ENCODE measurements around the gene FBXO17. TPM values are rescaled to one million over a fixed set of nuclear protein-coding genes. Genes with fewer than 3 reads are reported as not detected.

The FBXO17 gene
- total RNA-seq, 1 donor = 19.9 TPM

GRCh38 chr19:38920602-38921419, 54.7 kb downstream of the FBXO17 start:
- no peak overlapping the region for H3K4me3 ChIP-seq (ENCODE audit: low read depth, low read length)
- TF ChIP-seq CTCF (IDR thresholded peaks at IDR 0.05; ENCODE audit: insufficient read depth, low read depth, low read length) = no peak
- DNase-seq (ENCODE audit: low read depth) = no peak

- no peak for DNase-seq (ENCODE audit: low read depth)
- no peak for TF ChIP-seq CTCF (IDR thresholded peaks at IDR 0.05; ENCODE audit: insufficient read depth, low read depth, low read length)
Measured at GRCh38 chr19:38919837-38920601, 55.5 kb downstream of the FBXO17 start.

GRCh38 chr19:38918526-38918925, 57.0 kb downstream of the FBXO17 start:
- DNase-seq (ENCODE audit: low read depth) = no peak
- TF ChIP-seq CTCF (IDR thresholded peaks at IDR 0.05; ENCODE audit: insufficient read depth, low read depth, low read length) = no peak

More at GRCh38 chr19:38919837-38920601, 55.5 kb downstream of the FBXO17 start:
- H3K4me3 ChIP-seq (ENCODE audit: low read depth, low read length) = no peak overlapping the region

GRCh38 chr19:38917921-38918491, 57.5 kb downstream of the FBXO17 start:
- H3K4me3 ChIP-seq (ENCODE audit: low read depth, low read length) = no peak overlapping the region
- peak; percentile 30 for DNase-seq (ENCODE audit: low read depth)
- peak; percentile 38 for TF ChIP-seq CTCF (IDR thresholded peaks at IDR 0.05; ENCODE audit: insufficient read depth, low read depth, low read length)

More at GRCh38 chr19:38918526-38918925, 57.0 kb downstream of the FBXO17 start:
- no peak overlapping the region for H3K4me3 ChIP-seq (ENCODE audit: low read depth, low read length)

- no peak overlapping the region for H3K4me3 ChIP-seq (ENCODE audit: low read depth, low read length)
- TF ChIP-seq CTCF (IDR thresholded peaks at IDR 0.05; ENCODE audit: insufficient read depth, low read depth, low read length) = no peak
- no peak for DNase-seq (ENCODE audit: low read depth)
Measured at GRCh38 chr19:38917516-38917915, 58.0 kb downstream of the FBXO17 start.

GRCh38 chr19:38915329-38916321, 59.9 kb downstream of the FBXO17 start:
- H3K4me3 ChIP-seq (ENCODE audit: low read depth, low read length) = no peak overlapping the region
- TF ChIP-seq CTCF (IDR thresholded peaks at IDR 0.05; ENCODE audit: insufficient read depth, low read depth, low read length) = no peak
- no peak for DNase-seq (ENCODE audit: low read depth)

Data from fibroblast of villous mesenchyme (primary cell).